ENCODE data around the gene DGKD.

DNA sequence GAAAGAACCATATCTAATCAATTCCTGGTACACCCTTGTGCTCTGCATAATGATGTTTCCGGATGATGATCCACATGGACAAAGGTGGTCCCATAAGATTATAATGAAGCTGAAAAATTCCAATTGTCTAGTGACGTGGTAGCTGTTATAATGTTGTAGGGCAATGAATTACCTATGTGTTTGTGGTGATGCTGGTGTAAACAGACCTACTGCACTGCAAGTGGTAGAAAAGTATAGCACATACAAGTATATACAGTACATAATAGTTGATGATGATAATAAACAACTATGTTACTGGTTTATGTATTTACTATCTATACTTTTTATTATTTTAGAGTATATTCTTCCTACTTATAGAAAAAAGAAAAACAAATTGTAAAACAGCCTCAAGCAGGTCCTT lies 8.4 kb downstream of the DGKD start:
- no peak for TF ChIP-seq POLR2A (IDR thresholded peaks at IDR 0.05)
- TF ChIP-seq, protein P1, sequence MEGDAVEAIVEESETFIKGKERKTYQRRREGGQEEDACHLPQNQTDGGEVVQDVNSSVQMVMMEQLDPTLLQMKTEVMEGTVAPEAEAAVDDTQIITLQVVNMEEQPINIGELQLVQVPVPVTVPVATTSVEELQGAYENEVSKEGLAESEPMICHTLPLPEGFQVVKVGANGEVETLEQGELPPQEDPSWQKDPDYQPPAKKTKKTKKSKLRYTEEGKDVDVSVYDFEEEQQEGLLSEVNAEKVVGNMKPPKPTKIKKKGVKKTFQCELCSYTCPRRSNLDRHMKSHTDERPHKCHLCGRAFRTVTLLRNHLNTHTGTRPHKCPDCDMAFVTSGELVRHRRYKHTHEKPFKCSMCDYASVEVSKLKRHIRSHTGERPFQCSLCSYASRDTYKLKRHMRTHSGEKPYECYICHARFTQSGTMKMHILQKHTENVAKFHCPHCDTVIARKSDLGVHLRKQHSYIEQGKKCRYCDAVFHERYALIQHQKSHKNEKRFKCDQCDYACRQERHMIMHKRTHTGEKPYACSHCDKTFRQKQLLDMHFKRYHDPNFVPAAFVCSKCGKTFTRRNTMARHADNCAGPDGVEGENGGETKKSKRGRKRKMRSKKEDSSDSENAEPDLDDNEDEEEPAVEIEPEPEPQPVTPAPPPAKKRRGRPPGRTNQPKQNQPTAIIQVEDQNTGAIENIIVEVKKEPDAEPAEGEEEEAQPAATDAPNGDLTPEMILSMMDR (IDR thresholded peaks at IDR 0.05 in 8 of 11, conservative IDR thresholded peaks at IDR 0.05 in 3 of 11) = no peak

Measured in spleen (tissue), 7 donors.